ENCODE data around the gene PAX5. TPM values are rescaled to one million over a fixed set of nuclear protein-coding genes. Genes with fewer than 3 reads are reported as not detected.

The PAX5 gene
- polyA plus RNA-seq, 1 experiment, result not detected

GRCh38 chr9:36796671-36797419, 237.2 kb downstream of the PAX5 start:
- no peak for DNase-seq (ENCODE audit: low read depth)
- ChIA-PET POLR2A (interaction anchor here (0.7 kb wide), 1 partner anchor 9 kb away, joined by 3 read pairs; no protein-coding TSS in a partner anchor), CTCF (interaction anchor here (1.7 kb wide), 1 partner anchor 8 kb away, joined by 3 read pairs; no protein-coding TSS in a partner anchor)
- no peak for TF ChIP-seq CTCF (IDR thresholded peaks at IDR 0.05; ENCODE audit: insufficient read depth, low read depth, low read length)
- Histone ChIP-seq H3K4me3 (ENCODE audit: low read depth, low read length) (no peak overlapping the region), H3K36me3 (ENCODE audit: control insufficient read depth, insufficient read depth, low read length) (no peaks in the 10 kb centered on the region), H3K27me3 (ENCODE audit: control insufficient read depth, insufficient read depth, low read length) (no peaks in the 10 kb centered on the region; the same call in none of the 2 replicates)

- POLR2A ChIA-PET, result no interaction called here
- no peak for DNase-seq (ENCODE audit: low read depth)
- CTCF ChIA-PET, result no interaction called here
- no peak for TF ChIP-seq CTCF (IDR thresholded peaks at IDR 0.05; ENCODE audit: insufficient read depth, low read depth, low read length)
- Histone ChIP-seq H3K36me3 (ENCODE audit: control insufficient read depth, insufficient read depth, low read length) (no peaks in the 10 kb centered on the region), H3K27me3 (ENCODE audit: control insufficient read depth, insufficient read depth, low read length) (peaks cover 6% of the 10 kb centered on the region; the same call in 1 of the 2 replicates), H3K4me3 (ENCODE audit: low read depth, low read length) (no peak overlapping the region)
Observed at GRCh38 chr9:36794461-36794860, 239.6 kb downstream of the PAX5 start.

GRCh38 chr9:36793277-36793676, 240.8 kb downstream of the PAX5 start:
- TF ChIP-seq CTCF (IDR thresholded peaks at IDR 0.05; ENCODE audit: insufficient read depth, low read depth, low read length), result peak; percentile 15; the same call in 1 of the 2 replicates
- Histone ChIP-seq H3K36me3 (ENCODE audit: control insufficient read depth, insufficient read depth, low read length) (no peaks in the 10 kb centered on the region), H3K4me3 (ENCODE audit: low read depth, low read length) (no peak overlapping the region), H3K27me3 (ENCODE audit: control insufficient read depth, insufficient read depth, low read length) (peaks cover 6% of the 10 kb centered on the region; the same call in 1 of the 2 replicates)
- ChIA-PET POLR2A (no interaction called here), CTCF (no interaction called here)
- DNase-seq (ENCODE audit: low read depth), result no peak

GRCh38 chr9:36791222-36791950, 242.7 kb downstream of the PAX5 start:
- CTCF ChIA-PET, result interaction anchor here (1.1 kb wide), 1 partner anchor 82 kb away, joined by 3 read pairs; no protein-coding TSS in a partner anchor
- Histone ChIP-seq H3K4me3 (ENCODE audit: low read depth, low read length) (no peak overlapping the region), H3K27me3 (ENCODE audit: control insufficient read depth, insufficient read depth, low read length) (peaks cover 7% of the 10 kb centered on the region; the same call in 1 of the 2 replicates), H3K36me3 (ENCODE audit: control insufficient read depth, insufficient read depth, low read length) (no peaks in the 10 kb centered on the region)
- POLR2A ChIA-PET, result no interaction called here
- TF ChIP-seq CTCF (IDR thresholded peaks at IDR 0.05; ENCODE audit: insufficient read depth, low read depth, low read length), result no peak
- DNase-seq (ENCODE audit: low read depth), result no peak

GRCh38 chr9:36789886-36790285, 244.2 kb downstream of the PAX5 start:
- no peak for DNase-seq (ENCODE audit: low read depth)
- Histone ChIP-seq H3K36me3 (ENCODE audit: control insufficient read depth, insufficient read depth, low read length) (no peaks in the 10 kb centered on the region), H3K4me3 (ENCODE audit: low read depth, low read length) (no peak overlapping the region), H3K27me3 (ENCODE audit: control insufficient read depth, insufficient read depth, low read length) (peaks cover 7% of the 10 kb centered on the region; the same call in 1 of the 2 replicates)
- ChIA-PET CTCF (no interaction called here), POLR2A (no interaction called here)
- TF ChIP-seq CTCF (IDR thresholded peaks at IDR 0.05; ENCODE audit: insufficient read depth, low read depth, low read length), result no peak

Data from BJ (cell line).